A172 (cell line): ENCODE results near the gene ILDR1. TPM values are rescaled to one million over a fixed set of nuclear protein-coding genes. Genes with fewer than 3 reads are reported as not detected.

ENCODE experiments used
- DNase-seq: peaks from one replicate; pipeline ENCODE4 v3.0.0-alpha.2; 2015; ENCODE audit warnings: low spot score
- total RNA-seq: library from RNA; depleted of rRNA; stranded (reverse); fragments of >200 nt; shearing (Covaris generic); gene quantifications from 2 replicates; pipeline ENCODE4 v1.2.3, GENCODE V29; 2014

The ILDR1 gene
- total RNA-seq, 1 experiment from 2014 or later = not detected

GRCh38 chr3:121994551-121994950 is 27.5 kb downstream of the ILDR1 start:
- no peak for DNase-seq

- DNase-seq = no peak
Observed at GRCh38 chr3:121992601-121993560, 29.2 kb downstream of the ILDR1 start.

GRCh38 chr3:121989943-121990342 is 32.1 kb downstream of the ILDR1 start:
- no peak for DNase-seq

GRCh38 chr3:121988146-121988545 is 33.9 kb downstream of the ILDR1 start:
- DNase-seq = no peak

- DNase-seq = no peak
Observed at GRCh38 chr3:121985846-121986245, 36.2 kb downstream of the ILDR1 start.

GRCh38 chr3:121981473-121981872 is 40.6 kb downstream of the ILDR1 start:
- DNase-seq = no peak

GRCh38 chr3:121980450-121980796 is 41.6 kb downstream of the ILDR1 start:
- no peak for DNase-seq

GRCh38 chr3:121979734-121980449 is 42.2 kb downstream of the ILDR1 start:
- DNase-seq = no peak

GRCh38 chr3:121979246-121979645 is 42.8 kb downstream of the ILDR1 start:
- DNase-seq = no peak

- DNase-seq = no peak
Observed at GRCh38 chr3:121976727-121977126, 45.3 kb downstream of the ILDR1 start.

- no peak for DNase-seq
Observed at GRCh38 chr3:121975702-121976302, 46.2 kb downstream of the ILDR1 start.

- no peak for DNase-seq
Observed at GRCh38 chr3:121974601-121975111, 47.4 kb downstream of the ILDR1 start.

GRCh38 chr3:121970047-121970446 is 52.0 kb downstream of the ILDR1 start:
- no peak for DNase-seq

- DNase-seq = no peak
Observed at GRCh38 chr3:121969631-121970030, 52.4 kb downstream of the ILDR1 start.

- DNase-seq = no peak
Observed at GRCh38 chr3:121963608-121964007, 58.4 kb downstream of the ILDR1 start.

GRCh38 chr3:121962443-121962842 is 59.6 kb downstream of the ILDR1 start:
- no peak for DNase-seq

GRCh38 chr3:121961283-121961682 is 60.8 kb downstream of the ILDR1 start:
- DNase-seq = no peak

- no peak for DNase-seq
Observed at GRCh38 chr3:121958801-121959200, 63.2 kb downstream of the ILDR1 start.

GRCh38 chr3:121957674-121958415 is 64.2 kb downstream of the ILDR1 start:
- DNase-seq = no peak

- DNase-seq = no peak
Observed at GRCh38 chr3:121956363-121956762, 65.7 kb downstream of the ILDR1 start.

GRCh38 chr3:121951291-121951919 is 70.6 kb downstream of the ILDR1 start:
- DNase-seq = no peak
